SK-N-SH treated with all-trans-retinoic acid at 6 μM for 48 hours (cell line): ENCODE results near the gene GPR161.

ENCODE experiments used
- ESRRG ChIP-seq: fragments of 250-450 bp; sonication (Bioruptor Pico); IDR thresholded peaks from 2 replicates; pipeline ENCODE4 v1.6.1; 2021; ENCODE audit warnings: mild to moderate bottlenecking
- GLIS3 ChIP-seq: fragments of 250-450 bp; sonication (Bioruptor Pico); IDR thresholded peaks from 2 replicates; pipeline ENCODE4 v1.5.0; 2020; ENCODE audit warnings: mild to moderate bottlenecking, moderate library complexity
- TF ChIP-seq, protein P1 (sequence below): fragments of 250-450 bp; sonication (Bioruptor Pico); IDR thresholded peaks from 2 replicates; pipeline ENCODE4 v1.5.0; 2020; ENCODE audit warnings: mild to moderate bottlenecking, moderate library complexity

Gene GPR161

DNA sequence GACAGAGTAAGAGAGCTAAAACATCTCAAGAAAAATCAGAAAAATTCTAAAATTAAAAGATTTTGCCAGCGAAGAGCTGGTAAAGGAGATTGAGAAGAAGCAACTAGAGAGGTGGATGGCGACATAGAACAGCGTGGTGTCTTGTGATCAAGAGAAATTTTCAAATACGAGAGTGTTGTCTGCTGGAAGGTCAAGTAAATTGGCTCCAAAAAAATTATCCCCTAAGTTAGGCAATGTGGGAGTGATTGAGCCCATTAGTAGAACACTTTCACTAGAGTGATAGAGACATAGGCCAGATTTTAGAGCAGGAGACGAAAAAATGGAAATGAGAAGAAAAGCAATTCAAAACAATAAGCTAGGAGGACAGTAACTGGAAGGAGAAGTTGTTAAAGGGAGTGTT is 105.5 kb downstream of the GPR161 start (continued):
- TF ChIP-seq, protein P1, sequence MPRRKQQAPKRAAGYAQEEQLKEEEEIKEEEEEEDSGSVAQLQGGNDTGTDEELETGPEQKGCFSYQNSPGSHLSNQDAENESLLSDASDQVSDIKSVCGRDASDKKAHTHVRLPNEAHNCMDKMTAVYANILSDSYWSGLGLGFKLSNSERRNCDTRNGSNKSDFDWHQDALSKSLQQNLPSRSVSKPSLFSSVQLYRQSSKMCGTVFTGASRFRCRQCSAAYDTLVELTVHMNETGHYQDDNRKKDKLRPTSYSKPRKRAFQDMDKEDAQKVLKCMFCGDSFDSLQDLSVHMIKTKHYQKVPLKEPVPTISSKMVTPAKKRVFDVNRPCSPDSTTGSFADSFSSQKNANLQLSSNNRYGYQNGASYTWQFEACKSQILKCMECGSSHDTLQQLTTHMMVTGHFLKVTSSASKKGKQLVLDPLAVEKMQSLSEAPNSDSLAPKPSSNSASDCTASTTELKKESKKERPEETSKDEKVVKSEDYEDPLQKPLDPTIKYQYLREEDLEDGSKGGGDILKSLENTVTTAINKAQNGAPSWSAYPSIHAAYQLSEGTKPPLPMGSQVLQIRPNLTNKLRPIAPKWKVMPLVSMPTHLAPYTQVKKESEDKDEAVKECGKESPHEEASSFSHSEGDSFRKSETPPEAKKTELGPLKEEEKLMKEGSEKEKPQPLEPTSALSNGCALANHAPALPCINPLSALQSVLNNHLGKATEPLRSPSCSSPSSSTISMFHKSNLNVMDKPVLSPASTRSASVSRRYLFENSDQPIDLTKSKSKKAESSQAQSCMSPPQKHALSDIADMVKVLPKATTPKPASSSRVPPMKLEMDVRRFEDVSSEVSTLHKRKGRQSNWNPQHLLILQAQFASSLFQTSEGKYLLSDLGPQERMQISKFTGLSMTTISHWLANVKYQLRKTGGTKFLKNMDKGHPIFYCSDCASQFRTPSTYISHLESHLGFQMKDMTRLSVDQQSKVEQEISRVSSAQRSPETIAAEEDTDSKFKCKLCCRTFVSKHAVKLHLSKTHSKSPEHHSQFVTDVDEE (CRISPR knock-in tag): no peak
- no peak for TF ChIP-seq GLIS3 (CRISPR knock-in tag)
- TF ChIP-seq ESRRG: no peak
